DMS153 treated with DMSO at 0.1 percent for 48 hours (cell line): Measurements from ENCODE around the gene CDC42SE1.
A peak's percentile ranks its signal among the peaks of the same experiment; 100 is the strongest.

Source experiments
- DNase-seq: peaks from one replicate; lab custom pipeline; 2025; ENCODE audit not compliant: unreplicated experiment; lab: John Stamatoyannopoulos, UW

The CDC42SE1 gene

GRCh38 chr1:151054971-151055547 is 4.4 kb downstream of the CDC42SE1 start:
- DNase-seq = no peak

- DNase-seq = no peak
Observed at GRCh38 chr1:151051356-151052009, 7.9 kb downstream of the CDC42SE1 start.

GRCh38 chr1:151050051-151050688 is 9.3 kb downstream of the CDC42SE1 start:
- no peak for DNase-seq

GRCh38 chr1:151049458-151049857 is 10.0 kb downstream of the CDC42SE1 start:
- no peak for DNase-seq

- DNase-seq = no peak
Observed at GRCh38 chr1:151048645-151049032, 10.8 kb downstream of the CDC42SE1 start.

- DNase-seq = peak; percentile 74
Observed at GRCh38 chr1:151047925-151048644, 11.3 kb downstream of the CDC42SE1 start.

GRCh38 chr1:151047591-151047924 is 11.9 kb downstream of the CDC42SE1 start, which contains the start of gene C1orf56:
Gene C1orf56, plus strand, starts transcription at chr1:151047751. Its CDS starts 97 bp downstream, at chr1:151047848.
- peak; percentile 52 for DNase-seq

GRCh38 chr1:151043163-151043562 is 16.3 kb downstream of the CDC42SE1 start:
- no peak for DNase-seq

GRCh38 chr1:151039521-151039920 is 19.9 kb downstream of the CDC42SE1 start:
- no peak for DNase-seq

GRCh38 chr1:151037032-151037431 is 22.4 kb downstream of the CDC42SE1 start:
- no peak for DNase-seq

GRCh38 chr1:151036356-151036755 is 23.1 kb downstream of the CDC42SE1 start, which contains the start of gene BNIPL:
Gene BNIPL, plus strand, starts transcription at chr1:151036586. Its CDS starts 140 bp downstream, at chr1:151036726.
- DNase-seq = no peak

GRCh38 chr1:151035167-151035566 is 24.3 kb downstream of the CDC42SE1 start:
- DNase-seq = no peak

- no peak for DNase-seq
Observed at GRCh38 chr1:151032164-151032563, 27.3 kb downstream of the CDC42SE1 start.

GRCh38 chr1:151026460-151026859 is 33.0 kb downstream of the CDC42SE1 start:
- DNase-seq = no peak

GRCh38 chr1:151024540-151025146 is 34.8 kb downstream of the CDC42SE1 start:
- DNase-seq = peak; percentile 61

GRCh38 chr1:151013518-151013917 is 45.9 kb downstream of the CDC42SE1 start:
- no peak for DNase-seq

GRCh38 chr1:151012684-151013471 is 46.5 kb downstream of the CDC42SE1 start:
- DNase-seq = no peak

GRCh38 chr1:151011154-151011850 is 48.1 kb downstream of the CDC42SE1 start:
- DNase-seq = no peak

GRCh38 chr1:151010346-151010726 is 49.1 kb downstream of the CDC42SE1 start:
- no peak for DNase-seq
